Measurements from ENCODE around the gene NIT1.

Gene NIT1

GRCh38 chr1:161157867-161158266, 40.0 kb downstream of the NIT1 start:
- no peak for DNase-seq (ENCODE audit: low read depth)

- no peak for DNase-seq (ENCODE audit: low read depth)
These were observed 40.6 kb downstream of the NIT1 start for GRCh38 chr1:161158316-161159010.

GRCh38 chr1:161159087-161159912, 41.4 kb downstream of the NIT1 start, which contains the start of gene USP21:
Gene USP21 (plus strand): TSS chr1:161159500. CDS start chr1:161160641, 1,141 bp downstream.
- DNase-seq (ENCODE audit: low read depth), result peak; percentile 90

- no peak for DNase-seq (ENCODE audit: low read depth)
These were observed 42.0 kb downstream of the NIT1 start for GRCh38 chr1:161159913-161160243.

- DNase-seq (ENCODE audit: low read depth), result no peak
These were observed 42.8 kb downstream of the NIT1 start for GRCh38 chr1:161160671-161161145.

GRCh38 chr1:161161652-161162051, 43.7 kb downstream of the NIT1 start:
- no peak for DNase-seq (ENCODE audit: low read depth)

GRCh38 chr1:161162052-161162451, 44.1 kb downstream of the NIT1 start:
- DNase-seq (ENCODE audit: low read depth), result no peak

- no peak for DNase-seq (ENCODE audit: low read depth)
These were observed 44.9 kb downstream of the NIT1 start for GRCh38 chr1:161162806-161163205.

- no peak for DNase-seq (ENCODE audit: low read depth)
These were observed 45.9 kb downstream of the NIT1 start for GRCh38 chr1:161163793-161164192.

GRCh38 chr1:161164901-161165610, 47.2 kb downstream of the NIT1 start:
- DNase-seq (ENCODE audit: low read depth), result no peak

GRCh38 chr1:161165742-161166668, 48.1 kb downstream of the NIT1 start, which contains the start of gene PPOX:
Gene PPOX (plus strand): TSS chr1:161166426. CDS start chr1:161166848, 422 bp downstream.
- DNase-seq (ENCODE audit: low read depth), result peak; percentile 89

- DNase-seq (ENCODE audit: low read depth), result no peak
These were observed 49.0 kb downstream of the NIT1 start for GRCh38 chr1:161166669-161167548.

GRCh38 chr1:161168906-161169305, 51.0 kb downstream of the NIT1 start:
- no peak for DNase-seq (ENCODE audit: low read depth)
